Activated CD4-positive, alpha-beta T cell treated with anti-CD3 and anti-CD28 coated beads for 24 hours (primary cell): ENCODE data around the gene KRT32.
"Not testable (repeated sequence)": the region's sequence is repeated elsewhere in the genome, so short reads cannot be mapped to it uniquely, and the experiment has no call there.

Source experiments
- DNase-seq, 2 donors: peaks; one replicate each; pipeline ENCODE4 v3.0.0-alpha.2; 2020; ENCODE audit warnings: low read depth in 2 of 2

The KRT32 gene

DNA sequence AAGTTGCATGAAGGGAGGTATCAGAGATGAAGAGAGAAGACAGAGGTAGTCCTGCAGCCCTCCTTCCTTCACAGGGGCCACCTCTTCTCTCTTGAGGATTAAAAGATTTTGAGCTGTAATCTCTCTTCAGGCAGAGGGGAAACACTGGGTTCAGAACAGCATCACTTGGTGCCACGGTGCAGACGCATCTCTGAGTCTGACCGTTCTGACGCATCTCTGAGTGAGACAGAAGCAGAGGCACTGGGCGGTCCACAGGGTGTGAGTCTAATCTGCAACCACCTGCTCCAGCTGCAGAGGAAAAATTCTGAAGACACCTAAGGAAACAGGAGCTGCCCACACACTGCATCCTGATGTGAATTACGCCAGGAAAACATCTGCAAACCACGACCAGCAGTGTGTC, 37.5 kb downstream of the KRT32 start:
- no peak for DNase-seq

DNA sequence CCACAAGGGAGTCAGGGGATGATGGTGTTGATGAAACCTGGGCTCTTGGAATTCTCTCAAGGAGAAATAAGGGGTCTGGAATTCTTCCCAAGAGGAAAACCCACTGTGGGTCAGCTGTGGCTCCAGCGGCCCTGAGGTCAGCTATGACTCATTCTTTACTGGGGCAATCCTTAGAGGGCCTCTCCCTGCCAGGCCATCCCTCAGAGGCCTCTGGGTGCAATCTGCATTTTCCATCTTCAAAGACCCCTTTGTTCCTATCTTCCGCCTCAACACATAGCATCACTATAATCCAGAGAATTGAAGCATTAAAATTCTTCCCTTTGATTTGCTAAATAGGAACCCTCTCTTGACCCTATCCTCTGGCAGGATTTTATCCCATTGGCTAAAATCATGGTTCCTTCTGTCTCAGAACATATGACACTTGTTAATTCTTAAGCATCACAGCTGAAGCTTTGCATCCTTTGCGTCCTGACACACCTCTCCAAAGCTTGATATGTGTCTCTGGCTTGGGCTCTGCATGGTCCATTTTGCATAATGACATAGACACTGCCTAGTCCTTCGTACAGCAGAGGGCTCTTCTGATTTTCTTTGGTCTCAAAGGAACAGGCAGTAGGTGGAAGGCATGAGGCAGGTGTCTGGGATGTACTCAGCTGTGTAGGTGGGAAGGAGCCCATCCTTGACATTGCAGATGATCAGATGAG, 38.4 kb downstream of the KRT32 start:
- DNase-seq = no peak

DNA sequence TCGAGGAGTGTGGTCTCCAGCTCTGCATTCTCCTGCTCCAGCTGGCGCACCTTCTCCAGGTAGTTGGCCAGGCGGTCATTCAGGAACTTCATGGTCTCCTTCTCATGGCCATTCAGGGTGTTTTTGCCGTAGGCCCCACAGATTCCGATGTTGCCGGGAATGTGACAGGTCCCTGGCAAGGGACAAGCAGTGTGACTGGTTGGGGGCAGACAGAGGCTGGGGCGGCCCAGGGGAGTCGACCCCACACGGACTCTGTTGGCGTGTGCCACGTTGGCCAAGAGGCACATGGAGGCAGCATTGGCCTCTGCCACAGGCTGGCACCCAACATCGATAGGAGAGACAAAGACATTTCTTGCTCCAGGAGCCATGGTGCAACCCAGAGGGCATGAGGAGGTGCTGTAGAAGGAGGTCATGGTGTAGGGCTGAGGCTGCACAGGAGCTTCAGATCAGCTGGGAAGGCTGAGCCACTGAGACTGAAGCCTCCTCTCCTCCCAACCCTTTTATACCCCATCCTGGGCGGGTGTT, 43.0 kb downstream of the KRT32 start, which contains the start of gene KRT37:
Gene KRT37 (minus strand): TSS at position 475 of the 525 bp plus-strand sequence. CDS start 62 bp downstream, at position 413.
- DNase-seq = no peak

DNA sequence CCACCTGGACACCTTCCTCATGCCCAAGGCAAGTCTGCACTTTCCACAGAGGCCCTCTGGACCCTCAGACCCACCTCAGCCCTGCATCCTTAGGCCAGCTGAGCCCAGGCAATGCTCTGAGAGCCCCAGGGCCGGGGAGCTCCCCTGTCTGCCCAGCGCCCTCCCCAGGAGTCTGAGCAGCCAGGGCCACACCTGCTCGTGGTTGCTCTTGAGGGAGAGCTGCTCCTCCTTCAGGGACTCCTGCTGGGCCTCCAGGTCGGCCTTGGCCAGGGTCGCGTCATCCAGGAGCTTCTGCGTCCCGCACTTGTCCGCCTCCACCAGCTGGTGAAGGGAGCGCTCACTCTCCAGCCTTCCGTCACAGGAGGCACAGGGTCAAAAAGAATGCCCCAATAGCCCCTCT, 44.6 kb downstream of the KRT32 start:
- not testable (repeated sequence) for DNase-seq

DNA sequence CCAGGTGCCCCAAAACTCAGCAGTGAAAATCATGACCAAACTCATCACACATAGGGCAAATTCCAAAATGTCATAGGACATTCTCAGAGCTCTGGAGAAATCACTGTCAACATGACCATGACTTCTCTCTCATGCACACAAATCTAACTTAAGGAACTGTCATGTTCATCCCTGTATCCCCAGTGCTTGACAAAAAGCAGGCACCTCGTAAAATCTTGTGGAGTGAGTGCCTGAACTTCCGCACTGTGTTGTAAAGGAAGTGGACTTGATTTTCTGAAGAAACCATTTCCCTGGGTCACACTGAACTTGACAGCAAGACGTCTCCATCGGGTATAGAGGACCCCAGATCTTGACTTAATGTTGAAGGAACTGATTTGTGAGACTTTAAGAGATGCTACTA, 45.6 kb downstream of the KRT32 start:
- no peak for DNase-seq

DNA sequence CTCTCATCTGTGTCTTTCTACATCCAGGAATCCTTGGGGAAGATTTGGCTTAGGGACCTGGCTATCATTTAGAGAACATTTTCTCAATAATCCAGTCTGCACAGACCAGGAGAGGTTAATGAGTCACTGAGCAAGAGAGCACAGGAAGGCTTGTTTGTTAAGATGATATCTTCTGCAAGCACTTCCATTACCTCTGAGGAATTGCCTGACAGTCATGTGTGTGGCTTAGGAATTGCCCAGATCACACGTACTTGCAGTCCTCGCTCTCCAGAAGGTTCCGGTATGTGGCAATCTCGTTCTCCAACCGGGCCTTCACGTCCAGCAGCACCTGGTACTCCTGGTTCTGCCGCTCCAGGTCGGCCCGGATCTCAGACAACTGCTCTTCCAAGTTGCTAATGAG, 46.1 kb downstream of the KRT32 start:
- no peak for DNase-seq

DNA sequence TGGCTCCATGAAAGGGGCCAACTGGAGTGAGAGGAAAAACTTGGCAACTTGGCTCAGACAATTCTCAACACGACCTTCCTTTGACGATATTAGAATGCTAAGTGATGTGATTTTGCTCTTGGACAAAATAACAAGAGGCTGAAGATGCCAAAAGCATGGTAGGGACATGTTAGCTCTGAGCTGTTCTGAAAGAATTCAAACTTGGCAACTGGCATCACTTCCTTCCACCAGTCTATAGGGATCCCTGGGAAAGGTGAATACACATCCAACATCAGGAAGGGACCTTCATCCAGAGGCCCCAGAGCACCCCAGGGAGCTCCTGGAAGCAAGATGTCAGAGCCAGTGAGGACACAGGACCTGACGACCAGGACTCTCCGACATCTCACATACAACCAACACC, 47.1 kb downstream of the KRT32 start:
- DNase-seq = no peak

DNA sequence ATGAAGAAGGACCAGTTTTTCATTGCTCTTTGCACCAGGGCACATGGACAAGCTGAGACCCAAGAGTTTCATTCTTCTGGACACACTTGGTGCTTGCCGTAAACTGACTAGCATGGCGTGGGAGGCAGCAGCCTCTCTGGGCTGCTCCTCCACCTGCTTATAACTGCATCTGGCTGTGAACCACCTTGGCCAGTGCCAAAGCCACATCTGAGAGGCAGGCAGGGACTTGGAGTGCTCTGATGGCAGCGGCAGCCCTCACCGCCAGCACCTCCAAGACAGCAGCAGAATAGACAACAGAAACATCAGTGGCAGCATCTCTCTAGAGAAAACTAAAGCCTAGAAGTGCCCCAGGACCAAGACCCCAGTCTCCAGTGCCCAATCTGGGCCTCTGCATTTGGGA, 47.5 kb downstream of the KRT32 start:
- no peak for DNase-seq

DNA sequence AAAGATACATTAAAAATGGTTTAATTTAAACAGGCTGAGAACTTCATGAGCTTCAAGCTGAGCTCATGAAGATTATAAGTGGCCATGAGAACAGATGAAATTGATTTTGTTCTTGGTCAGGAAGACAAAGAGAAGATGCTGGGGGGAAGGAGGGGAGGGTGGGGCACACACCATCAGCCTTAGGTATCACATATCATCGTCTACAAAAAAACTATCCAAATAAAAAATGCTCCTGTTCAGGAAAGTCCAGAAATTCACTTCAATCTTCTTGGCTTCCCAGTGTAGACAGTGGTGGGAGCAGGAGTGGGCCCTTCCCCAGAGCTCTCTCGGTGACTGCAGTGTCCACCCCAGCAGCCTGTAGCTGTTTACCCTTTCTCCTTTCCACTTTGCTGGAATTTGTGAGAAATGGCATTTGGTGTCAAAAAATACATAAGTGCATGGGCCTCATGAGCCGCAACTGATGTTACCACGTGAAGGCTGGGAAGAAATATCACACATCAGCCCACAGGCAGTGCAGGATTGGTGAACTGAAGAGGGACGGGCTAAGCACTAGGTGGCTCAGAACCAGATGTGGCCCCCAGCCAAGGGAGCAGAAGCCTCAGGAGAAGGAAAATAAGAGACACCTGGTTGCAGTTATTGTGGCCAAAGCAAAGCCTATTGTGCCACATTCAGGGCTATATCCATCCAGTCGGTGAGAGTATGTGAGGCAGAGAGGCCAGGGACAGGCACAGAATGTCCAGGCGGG, 48.9 kb downstream of the KRT32 start:
- DNase-seq = no peak

DNA sequence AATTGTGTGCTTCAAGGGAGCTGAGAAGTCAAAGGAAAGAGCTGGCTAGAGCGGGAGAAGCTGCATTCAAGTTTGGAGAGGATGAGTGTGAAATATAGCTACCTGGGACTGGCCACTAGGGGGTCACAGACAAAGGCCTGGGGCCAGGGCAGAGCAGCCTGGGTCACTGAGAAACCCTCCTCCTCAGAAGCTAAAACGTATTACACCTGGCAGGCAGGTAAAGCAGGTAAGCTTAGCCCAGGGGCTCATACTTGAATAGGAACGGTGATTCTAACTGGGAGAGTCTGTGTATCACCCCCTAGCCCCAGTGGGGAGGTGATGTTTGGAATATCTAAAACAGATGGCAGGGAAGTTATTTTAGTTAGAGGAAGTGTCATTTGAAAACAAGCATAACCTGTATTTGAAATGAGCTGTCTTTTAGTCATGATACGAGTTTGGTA, 49.6 kb downstream of the KRT32 start:
- no peak for DNase-seq

DNA sequence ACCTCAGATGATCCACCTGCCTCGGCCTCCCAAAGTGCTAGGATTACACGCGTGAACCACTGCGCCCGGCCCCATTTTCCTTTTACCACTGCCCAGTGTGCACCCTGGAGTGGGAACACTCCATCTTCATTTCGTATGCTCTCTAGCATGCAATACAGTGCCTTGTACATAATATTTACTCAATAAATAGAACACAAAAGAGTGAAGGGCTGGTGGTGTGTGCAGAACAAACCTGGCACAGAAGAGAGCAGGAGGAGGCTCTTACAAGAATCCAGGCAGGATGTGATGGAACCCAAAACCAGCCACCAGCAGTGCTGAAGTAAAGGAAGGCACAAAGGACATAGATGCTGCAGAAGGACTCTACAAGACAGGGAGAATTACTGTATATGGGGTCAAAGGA, 50.1 kb downstream of the KRT32 start:
- DNase-seq = no peak

DNA sequence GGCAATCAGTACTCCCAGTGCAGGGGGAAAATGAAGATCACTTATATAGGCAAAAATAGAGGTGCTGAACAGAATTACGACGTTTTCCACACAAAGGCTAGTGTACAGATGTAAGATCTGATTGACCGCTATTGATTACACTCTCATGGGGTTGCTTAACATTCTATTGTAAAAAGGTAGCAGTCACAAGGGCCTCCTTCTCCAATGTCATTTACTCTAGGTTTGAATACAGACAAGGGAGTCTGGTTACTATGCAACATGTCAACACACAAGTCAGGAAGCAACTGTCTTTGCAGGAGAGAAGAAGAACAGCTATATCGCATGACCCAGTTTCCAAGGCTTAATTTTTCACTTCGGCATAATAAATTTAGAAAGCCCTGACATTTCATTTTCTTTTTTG, 50.7 kb downstream of the KRT32 start:
- DNase-seq = no peak

DNA sequence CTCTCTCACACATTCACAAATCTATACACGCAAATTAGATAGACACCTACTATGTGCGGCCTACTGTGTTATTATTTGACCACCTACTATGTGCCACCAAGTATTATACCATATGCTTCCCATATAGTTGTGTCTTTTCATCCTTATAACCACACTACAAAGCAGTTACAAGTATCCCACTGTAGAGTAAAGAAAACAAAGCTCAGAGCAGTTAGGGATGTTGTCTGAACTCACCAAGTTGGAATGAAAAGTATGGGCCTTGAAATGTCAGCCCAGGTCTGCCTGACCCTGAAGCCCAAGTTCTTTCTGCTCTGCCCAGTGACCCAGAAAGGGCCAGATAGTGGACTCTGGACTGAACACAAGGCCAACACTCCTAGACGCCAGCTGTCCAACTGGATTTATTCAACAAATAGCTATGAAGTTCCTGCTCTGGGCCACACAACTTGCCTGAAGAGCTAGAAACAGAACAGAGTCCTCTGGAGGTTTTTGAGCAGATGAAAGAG, 51.3 kb downstream of the KRT32 start:
- no peak for DNase-seq

DNA sequence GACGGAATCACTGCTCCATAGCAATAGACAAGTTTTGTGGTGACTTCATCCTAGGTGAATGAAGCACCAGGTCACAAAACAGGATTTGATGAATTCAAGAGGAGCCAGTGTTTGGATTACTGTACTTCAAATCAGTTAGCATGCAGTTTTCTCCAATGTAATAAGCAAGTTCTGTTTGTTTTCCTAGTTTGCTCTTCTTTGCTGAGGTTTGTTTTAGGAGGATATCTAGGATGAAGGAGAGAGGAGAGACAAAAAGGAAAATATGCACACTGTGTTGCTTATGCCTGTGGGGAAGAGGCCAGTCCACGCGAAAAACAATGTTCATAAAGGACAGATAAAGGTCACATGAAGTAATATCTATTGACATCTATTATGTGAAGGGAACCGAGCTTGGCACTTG, 51.8 kb downstream of the KRT32 start:
- DNase-seq = no peak

DNA sequence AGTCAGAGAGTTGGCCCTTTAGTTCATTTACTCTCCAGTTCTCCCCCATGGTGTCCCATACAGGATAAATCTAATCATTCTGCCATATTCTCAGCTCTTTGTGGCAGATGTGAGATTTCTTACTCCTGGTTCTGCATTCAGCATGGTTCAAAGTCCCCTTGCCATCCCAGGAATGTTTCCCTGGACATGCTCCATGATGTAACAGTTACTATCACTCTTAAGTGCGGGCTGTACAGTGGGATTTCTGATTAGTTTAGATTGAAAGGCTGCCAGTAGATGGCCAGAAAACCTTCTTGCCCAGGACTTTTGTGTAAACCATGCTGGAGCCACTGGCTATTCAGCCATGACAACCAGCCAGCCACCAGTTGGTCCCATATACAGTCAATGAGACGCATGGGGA, 53.2 kb downstream of the KRT32 start:
- DNase-seq = no peak

DNA sequence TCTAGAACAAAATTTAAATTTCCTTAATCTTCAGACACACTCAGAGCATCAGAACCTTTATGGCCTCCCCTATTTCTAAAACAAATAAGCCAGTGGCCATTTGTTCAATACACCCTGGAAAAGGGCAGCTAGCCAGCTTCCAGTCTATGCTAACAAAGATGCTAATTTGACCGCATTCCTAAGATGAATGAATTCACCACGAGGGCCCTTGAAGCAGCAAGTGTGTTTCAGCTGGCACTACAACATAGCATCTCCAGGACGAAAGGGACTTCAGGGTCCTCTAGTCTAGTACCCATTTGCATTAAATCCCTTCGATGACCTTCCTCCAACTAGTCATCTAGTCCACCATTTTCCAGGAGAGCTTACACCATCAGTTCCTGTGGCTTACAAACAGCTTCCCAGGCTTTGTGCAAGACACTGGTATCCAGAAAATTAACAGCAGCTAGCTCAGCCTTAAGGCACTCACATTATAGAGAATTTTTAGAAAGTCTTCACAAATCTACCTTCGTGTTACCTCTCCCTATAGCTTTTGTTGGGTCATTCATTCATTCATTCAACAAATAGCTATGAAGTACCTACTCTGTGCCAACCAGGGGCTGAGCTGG, 53.7 kb downstream of the KRT32 start:
- no peak for DNase-seq

DNA sequence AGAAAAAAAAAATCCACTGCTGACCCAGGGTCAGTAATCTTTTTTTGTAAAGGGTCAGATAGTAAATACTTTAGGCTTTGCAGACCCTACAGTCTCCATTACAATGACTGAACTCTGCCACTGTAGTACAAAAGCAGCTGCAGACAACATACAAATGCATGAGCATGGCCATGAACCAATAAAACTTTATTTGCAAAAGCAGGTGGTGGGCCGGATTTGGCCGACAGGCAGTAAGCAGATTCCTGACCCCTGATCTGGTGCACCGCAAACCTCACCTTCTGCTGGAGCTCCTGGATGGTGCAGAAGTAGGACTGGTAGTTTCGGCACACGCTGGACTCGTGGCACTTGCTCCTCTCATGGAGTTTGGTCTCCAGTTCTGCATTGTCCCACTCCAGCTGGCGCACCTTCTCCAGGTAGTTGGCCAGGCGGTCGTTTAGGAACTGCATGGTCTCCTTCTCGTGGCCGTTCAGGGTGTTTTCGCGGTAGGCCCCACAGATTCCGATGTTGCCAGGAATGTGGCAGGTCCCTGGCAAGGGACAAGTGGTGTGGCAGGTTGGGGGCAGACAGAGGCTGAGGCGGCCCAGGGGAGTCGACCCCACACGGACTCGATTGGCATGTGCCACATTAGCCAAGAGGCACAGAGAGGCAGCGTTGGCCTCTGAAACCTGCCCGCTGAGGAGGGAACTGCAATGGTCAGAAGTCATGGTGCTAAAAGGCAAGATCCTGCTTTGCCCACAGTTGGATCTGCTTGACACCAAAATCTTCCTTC, 55.9 kb downstream of the KRT32 start:
- DNase-seq = no peak
